Suppressor macrophage treated with lipopolysaccharide for 1 hour (primary cell): ENCODE results near the gene RASD2.

Experiments used
- DNase-seq, 3 donors: peaks; one replicate each; pipeline ENCODE4 v3.0.0-alpha.2; 2020 to 2022

The RASD2 gene

GRCh38 chr22:35542157-35542938 lies 1.7 kb downstream of the RASD2 start:
- DNase-seq = no peak

GRCh38 chr22:35542939-35543516 lies 2.4 kb downstream of the RASD2 start:
- DNase-seq = no peak

- no peak for DNase-seq
Measured at GRCh38 chr22:35543702-35544101, 3.1 kb downstream of the RASD2 start.

GRCh38 chr22:35544189-35544588 lies 3.6 kb downstream of the RASD2 start:
- no peak for DNase-seq

GRCh38 chr22:35544827-35545226 lies 4.2 kb downstream of the RASD2 start:
- no peak for DNase-seq

GRCh38 chr22:35546886-35547285 lies 6.3 kb downstream of the RASD2 start:
- DNase-seq = no peak

- peak in 1 of 3 donors; percentile 22 for DNase-seq
Measured at GRCh38 chr22:35547987-35548721, 7.5 kb downstream of the RASD2 start.

- DNase-seq = no peak
Measured at GRCh38 chr22:35548722-35549112, 8.1 kb downstream of the RASD2 start.

GRCh38 chr22:35549328-35549727 lies 8.7 kb downstream of the RASD2 start:
- DNase-seq = no peak

- DNase-seq = no peak
Measured at GRCh38 chr22:35551549-35552177, 11.0 kb downstream of the RASD2 start.

GRCh38 chr22:35552196-35552842 lies 11.7 kb downstream of the RASD2 start:
- peak; percentile 55 to 73 (median 58) for DNase-seq

- no peak for DNase-seq
Measured at GRCh38 chr22:35552846-35553245, 12.2 kb downstream of the RASD2 start.

- DNase-seq = no peak
Measured at GRCh38 chr22:35553341-35553740, 12.7 kb downstream of the RASD2 start.

- no peak for DNase-seq
Measured at GRCh38 chr22:35554297-35554845, 13.7 kb downstream of the RASD2 start.

GRCh38 chr22:35555483-35555890 lies 14.9 kb downstream of the RASD2 start:
- no peak for DNase-seq

- no peak for DNase-seq
Measured at GRCh38 chr22:35555946-35556547, 15.4 kb downstream of the RASD2 start.

GRCh38 chr22:35556666-35557065 lies 16.0 kb downstream of the RASD2 start:
- DNase-seq = no peak

GRCh38 chr22:35558031-35558430 lies 17.4 kb downstream of the RASD2 start:
- no peak for DNase-seq

GRCh38 chr22:35558719-35559118 lies 18.1 kb downstream of the RASD2 start:
- no peak for DNase-seq

- DNase-seq = no peak
Measured at GRCh38 chr22:35559354-35560005, 18.8 kb downstream of the RASD2 start.

GRCh38 chr22:35560366-35560765 lies 19.7 kb downstream of the RASD2 start:
- DNase-seq = no peak

GRCh38 chr22:35560824-35561223 lies 20.2 kb downstream of the RASD2 start:
- DNase-seq = no peak
